Sigmoid colon (tissue), 7 donors: Measurements from ENCODE around the gene STEAP1B. TPM values are rescaled to one million over a fixed set of nuclear protein-coding genes. Genes with fewer than 3 reads are reported as not detected.
"Not testable (repeated sequence)": the region's sequence is repeated elsewhere in the genome, so short reads cannot be mapped to it uniquely, and the experiment has no call there.

Experiments used
- DNase-seq: peaks from one replicate; pipeline ENCODE4 v3.0.0-alpha.2; 2019
- H3K27ac ChIP-seq, 4 donors: fragments of 200-600 bp; sonication (generic); one replicate each; pipeline ENCODE4 v1.5.1; 2016 to 2019; ENCODE audit warnings: mild to moderate bottlenecking in 1 of 4
- H3K27me3 ChIP-seq, 3 donors: fragments of 200-600 bp; sonication (generic); one replicate each; pipeline ENCODE4 v1.5.1; 2019; ENCODE audit warnings: mild to moderate bottlenecking in 1 of 3
- H3K36me3 ChIP-seq, 4 donors: fragments of 200-600 bp; sonication (generic); one replicate each; pipeline ENCODE4 v1.5.1; 2016 to 2019
- H3K4me1 ChIP-seq, 4 donors: fragments of 200-600 bp; sonication (generic); one replicate each; pipeline ENCODE4 v1.5.1; 2017 to 2019
- H3K4me3 ChIP-seq, 4 donors: fragments of 200-600 bp; sonication (generic); one replicate each; pipeline ENCODE4 v1.5.1; 2017 to 2019; ENCODE audit warnings: mild to moderate bottlenecking in 2 of 4, moderate library complexity in 1 of 4
- H3K9me3 ChIP-seq, 4 donors: fragments of 200-600 bp in 3 of 4; sonication (generic) in 3 of 4; one replicate each; pipeline versions ENCODE4 v1.5.1 to v1.6.1; 2013 to 2019
- CTCF ChIP-seq, 4 experiments: fragments of 450-650 bp in 3 of 4; fragments of 200-600 bp in 1 of 4; IDR thresholded peaks; one replicate each; pipeline ENCODE4 v1.5.1; 2016 to 2019; ENCODE audit warnings: antibody characterized with exemption in 4 of 4, mild to moderate bottlenecking in 3 of 4, moderate library complexity in 2 of 4
- EP300 ChIP-seq, 4 donors: sonication (generic); formaldehyde crosslinking; IDR thresholded peaks; one replicate each; pipeline ENCODE4 v1.6.1; 2017; ENCODE audit warnings: antibody characterized with exemption in 4 of 4
- POLR2A ChIP-seq, 2 donors: fragments of 450-650 bp; IDR thresholded peaks; one replicate each; pipeline ENCODE4 v1.6.1; 2016; ENCODE audit warnings: antibody characterized with exemption in 2 of 2, mild to moderate bottlenecking in 2 of 2, moderate library complexity in 2 of 2
- POLR2AphosphoS5 ChIP-seq, 4 donors: sonication (generic); formaldehyde crosslinking; IDR thresholded peaks; one replicate each; pipeline ENCODE4 v1.6.1; 2017; ENCODE audit warnings: antibody characterized with exemption in 4 of 4
- WGBS, 2 donors: extraction: QIAGEN DNeasy Blood & Tissue Kit; methylation state at CpG; one replicate each; pipeline ENCODE4 v1.1.7; 2013; 5-methylcytosine and 5-hydroxymethylcytosine counted together
- intact Hi-C: fragments of 100-400 bp; cut with DNase I; formaldehyde crosslinking; loops from one replicate; pipeline ENCODE4 v1.15.1; 2023
- polyA plus RNA-seq, 3 donors: library from polyadenylated mRNA; stranded (reverse); fragments of 200-250 nt; gene quantifications; one replicate each; pipeline ENCODE4 v1.2.3, GENCODE V29; 2013
- total RNA-seq, 4 donors: library from RNA; depleted of rRNA; stranded (reverse); fragments of >200 nt; gene quantifications; one replicate each; pipeline ENCODE4 v1.1.0, GENCODE V29; 2016
- donor health status: healthy with polysubstance abuse.
- donor health status: Bipolar disorder and iron deficiency.
- donor health status: healthy.

The STEAP1B gene
- total and polyA plus RNA-seq, 7 donors, result 0.33 to 2.1 (median 1.3) TPM; not detected in 1

GRCh38 chr7:22435105-22435504, 64.9 kb downstream of the STEAP1B start:
- 53 to 71% methylated on average over 4 of the region's 4 CpGs for WGBS, 2 donors
- no peaks in the 10 kb centered on the region for H3K4me1 ChIP-seq

GRCh38 chr7:22433710-22434460, 66.1 kb downstream of the STEAP1B start:
- TF ChIP-seq POLR2AphosphoS5 (IDR thresholded peaks at IDR 0.05), result peak in 1 of 4 donors; percentile 18
- no peak for TF ChIP-seq EP300 (IDR thresholded peaks at IDR 0.05)
- DNase-seq, result no peak
- no peaks in the 10 kb centered on the region for H3K36me3 ChIP-seq
- intact Hi-C loops, result no loop called here
- H3K9me3 ChIP-seq, result no peaks in the 10 kb centered on the region
- no peaks in the 10 kb centered on the region for H3K27me3 ChIP-seq
- H3K4me1 ChIP-seq, result no peaks in the 10 kb centered on the region
- no peak overlapping the region for H3K27ac ChIP-seq
- H3K4me3 ChIP-seq, result no peak overlapping the region
- 80 to 86% methylated on average over 11 of the region's 11 CpGs for WGBS, 2 donors

More at GRCh38 chr7:22435105-22435504, 64.9 kb downstream of the STEAP1B start:
- intact Hi-C loops, result no loop called here
- no peaks in the 10 kb centered on the region for H3K9me3 ChIP-seq
- H3K4me3 ChIP-seq, result no peak overlapping the region
- DNase-seq, result no peak
- TF ChIP-seq EP300 (IDR thresholded peaks at IDR 0.05) (no peak), POLR2AphosphoS5 (IDR thresholded peaks at IDR 0.05) (no peak), POLR2A (IDR thresholded peaks at IDR 0.05) (no peak), CTCF (IDR thresholded peaks at IDR 0.05) (no peak)
- no peaks in the 10 kb centered on the region for H3K36me3 ChIP-seq
- H3K27me3 ChIP-seq, result no peaks in the 10 kb centered on the region
- H3K27ac ChIP-seq, result no peak overlapping the region

GRCh38 chr7:22433165-22433700, 66.8 kb downstream of the STEAP1B start:
- H3K4me1 ChIP-seq, intact Hi-C loops, H3K27ac ChIP-seq, DNase-seq, H3K27me3 ChIP-seq, H3K36me3 ChIP-seq, H3K4me3 ChIP-seq, H3K9me3 ChIP-seq: not testable (repeated sequence)
- 95 to 99% methylated on average over 2 of the region's 2 CpGs for WGBS, 2 donors

GRCh38 chr7:22432203-22432718, 67.7 kb downstream of the STEAP1B start:
- Histone ChIP-seq H3K9me3 (no peaks in the 10 kb centered on the region), H3K27me3 (no peaks in the 10 kb centered on the region), H3K4me1 (no peaks in the 10 kb centered on the region), H3K27ac (no peak overlapping the region), H3K4me3 (no peak overlapping the region), H3K36me3 (no peaks in the 10 kb centered on the region)
- no peak for DNase-seq
- TF ChIP-seq POLR2AphosphoS5 (IDR thresholded peaks at IDR 0.05) (no peak), POLR2A (IDR thresholded peaks at IDR 0.05) (no peak), EP300 (IDR thresholded peaks at IDR 0.05) (no peak), CTCF (IDR thresholded peaks at IDR 0.05) (no peak)
- intact Hi-C loops, result no loop called here
- 95 to 96% methylated on average over 3 of the region's 3 CpGs for WGBS, 2 donors

GRCh38 chr7:22430457-22430856, 69.5 kb downstream of the STEAP1B start:
- no peak overlapping the region for H3K27ac ChIP-seq
- H3K9me3 ChIP-seq, result no peaks in the 10 kb centered on the region
- no peaks in the 10 kb centered on the region for H3K4me1 ChIP-seq
- DNase-seq, result no peak
- TF ChIP-seq EP300 (IDR thresholded peaks at IDR 0.05) (no peak), POLR2A (IDR thresholded peaks at IDR 0.05) (no peak), CTCF (IDR thresholded peaks at IDR 0.05) (no peak), POLR2AphosphoS5 (IDR thresholded peaks at IDR 0.05) (no peak)
- H3K4me3 ChIP-seq, result no peak overlapping the region
- WGBS, 2 donors, result 89 to 91% methylated on average over 5 of the region's 5 CpGs
- no peaks in the 10 kb centered on the region for H3K36me3 ChIP-seq
- H3K27me3 ChIP-seq, result no peaks in the 10 kb centered on the region
- intact Hi-C loops, result no loop called here
